Right lung (tissue), 10 donors: ENCODE measurements around the gene ARSD. TPM values are rescaled to one million over a fixed set of nuclear protein-coding genes. Genes with fewer than 3 reads are reported as not detected.
"Not testable (repeated sequence)": the region's sequence is repeated elsewhere in the genome, so short reads cannot be mapped to it uniquely, and the experiment has no call there.

Source experiments
- DNase-seq, 2 donors: peaks; one replicate each; pipeline ENCODE4 v3.0.0-alpha.2; 2013
- long read RNA-seq, 8 donors: transcript quantifications; one replicate each; lab custom pipeline, GENCODE V29; 2026
- polyA plus RNA-seq, 5 donors: library from polyadenylated mRNA; unstranded; fragments of 120-200 nt; gene quantifications; one replicate each; pipeline versions ENCODE4 v1.2.1 to v1.2.3, GENCODE V29; 2013; ENCODE audit warnings: inconsistent platforms in 1 of 5, low replicate concordance in 1 of 5; ENCODE audit not compliant: insufficient read length in 5 of 5, insufficient read depth in 1 of 5

Gene ARSD
- polyA plus RNA-seq: 10 to 100 TPM; 42.8 to 59.6 (median 49.0) TPM
- long read RNA-seq, donor 1, full-length matches to known transcripts: 5 of 5 reads
- long read RNA-seq, donor 1, partial matches to known transcripts: 0 of 5 reads
- long read RNA-seq, donor 1, other reads (novel, unspliced or antisense): 0 of 5 reads
- long read RNA-seq, donor 2, full-length matches to known transcripts: 3 of 3 reads
- long read RNA-seq, donor 2, partial matches to known transcripts: 0 of 3 reads
- long read RNA-seq, donor 2, other reads (novel, unspliced or antisense): 0 of 3 reads
- long read RNA-seq, donor 3, full-length matches to known transcripts: 4 of 4 reads
- long read RNA-seq, donor 3, partial matches to known transcripts: 0 of 4 reads
- long read RNA-seq, donor 3, other reads (novel, unspliced or antisense): 0 of 4 reads
- long read RNA-seq, donor 4, full-length matches to known transcripts: 3 of 3 reads
- long read RNA-seq, donor 4, partial matches to known transcripts: 0 of 3 reads
- long read RNA-seq, donor 4, other reads (novel, unspliced or antisense): 0 of 3 reads
- long read RNA-seq, donor 5, full-length matches to known transcripts: 5 of 5 reads
- long read RNA-seq, donor 5, partial matches to known transcripts: 0 of 5 reads
- long read RNA-seq, donor 5, other reads (novel, unspliced or antisense): 0 of 5 reads
- long read RNA-seq, donor 6, full-length matches to known transcripts: 8 of 13 reads
- long read RNA-seq, donor 6, partial matches to known transcripts: 5 of 13 reads
- long read RNA-seq, donor 6, other reads (novel, unspliced or antisense): 0 of 13 reads
- long read RNA-seq, donor 7, full-length matches to known transcripts: 9 of 24 reads
- long read RNA-seq, donor 7, partial matches to known transcripts: 15 of 24 reads
- long read RNA-seq, donor 7, other reads (novel, unspliced or antisense): 0 of 24 reads
- long read RNA-seq, donor 8, full-length matches to known transcripts: 1 of 1 reads
- long read RNA-seq, donor 8, partial matches to known transcripts: 0 of 1 reads
- long read RNA-seq, donor 8, other reads (novel, unspliced or antisense): 0 of 1 reads

- DNase-seq: peak; percentile 90 to 92
These were observed at the start of gene ARSD for GRCh38 chrX:2928583-2929434. TSS of gene ARSD (minus strand) at chrX:2929339. CDS start at chrX:2929275, 64 bp downstream.

- DNase-seq: not testable (repeated sequence)
These were observed 49.5 kb upstream of the ARSD start for GRCh38 chrX:2978639-2979038.

GRCh38 chrX:2974961-2975360 lies 45.8 kb upstream of the ARSD start:
- no peak for DNase-seq

GRCh38 chrX:2972391-2972790 lies 43.3 kb upstream of the ARSD start:
- no peak for DNase-seq

GRCh38 chrX:2969021-2969420 lies 39.9 kb upstream of the ARSD start:
- no peak for DNase-seq

- no peak for DNase-seq
These were observed 39.1 kb upstream of the ARSD start for GRCh38 chrX:2967998-2968909.

- DNase-seq: no peak
These were observed 38.4 kb upstream of the ARSD start for GRCh38 chrX:2967584-2967983.

- no peak for DNase-seq
These were observed 37.9 kb upstream of the ARSD start for GRCh38 chrX:2967012-2967411.

GRCh38 chrX:2965965-2966364 lies 36.8 kb upstream of the ARSD start:
- DNase-seq: no peak

GRCh38 chrX:2963992-2964794 lies 35.1 kb upstream of the ARSD start:
- peak in 1 of 2 donors; percentile 13 for DNase-seq

GRCh38 chrX:2963449-2963848 lies 34.3 kb upstream of the ARSD start:
- DNase-seq: not testable (repeated sequence)

- no peak for DNase-seq
These were observed 33.2 kb upstream of the ARSD start for GRCh38 chrX:2962381-2962780.

GRCh38 chrX:2960861-2961515 lies 31.8 kb upstream of the ARSD start:
- no peak for DNase-seq

- no peak for DNase-seq
These were observed 29.1 kb upstream of the ARSD start for GRCh38 chrX:2958199-2958598.

- no peak for DNase-seq
These were observed 26.7 kb upstream of the ARSD start for GRCh38 chrX:2955838-2956237.

- no peak for DNase-seq
These were observed 26.1 kb upstream of the ARSD start for GRCh38 chrX:2955281-2955680.

- no peak for DNase-seq
These were observed 25.4 kb upstream of the ARSD start for GRCh38 chrX:2954541-2954940.

- DNase-seq: not testable (repeated sequence)
These were observed 8.8 kb upstream of the ARSD start for GRCh38 chrX:2937942-2938341.
